GM12872 (cell line): Measurements from ENCODE around the gene RHOT2.

Experiments
- TF ChIP-seq, protein P1 (sequence below): IDR thresholded peaks from 3 replicates; pipeline ENCODE4 v1.5.1; 2011; ENCODE audit warnings: low read depth, mild to moderate bottlenecking, low read length, moderate library complexity; ENCODE audit not compliant: insufficient read depth

Gene RHOT2

DNA sequence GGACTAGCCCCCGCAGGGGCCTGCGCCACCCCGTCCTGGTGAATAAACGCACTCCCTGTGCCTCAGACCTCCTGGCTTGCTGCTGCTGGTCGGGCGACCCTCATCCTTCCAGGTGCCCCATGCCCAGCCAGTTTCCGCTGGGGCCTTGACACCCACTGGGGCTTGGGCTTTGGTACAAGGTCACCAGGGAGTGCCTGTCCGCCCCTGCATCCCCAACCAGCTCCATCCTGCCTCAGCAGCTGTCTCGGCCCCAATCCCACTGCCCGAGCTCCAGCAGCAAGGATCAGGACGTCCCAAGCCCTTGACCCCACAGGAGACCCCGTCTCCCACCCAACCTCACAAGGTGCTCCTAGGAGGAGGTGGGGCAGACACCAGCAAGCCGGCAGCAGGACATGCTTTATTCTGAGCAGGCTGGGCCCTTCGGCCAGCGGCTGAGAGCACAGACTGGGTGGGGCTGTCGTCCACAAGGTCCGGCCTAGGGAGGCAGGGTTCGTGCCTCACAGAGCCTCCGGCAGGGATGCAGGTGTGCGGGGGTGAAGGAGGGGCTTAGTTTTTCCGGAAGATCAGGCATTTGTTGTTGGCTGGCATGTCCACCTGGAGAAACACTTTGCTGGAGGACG is 33.8 kb upstream of the RHOT2 start:
- TF ChIP-seq, protein P1, sequence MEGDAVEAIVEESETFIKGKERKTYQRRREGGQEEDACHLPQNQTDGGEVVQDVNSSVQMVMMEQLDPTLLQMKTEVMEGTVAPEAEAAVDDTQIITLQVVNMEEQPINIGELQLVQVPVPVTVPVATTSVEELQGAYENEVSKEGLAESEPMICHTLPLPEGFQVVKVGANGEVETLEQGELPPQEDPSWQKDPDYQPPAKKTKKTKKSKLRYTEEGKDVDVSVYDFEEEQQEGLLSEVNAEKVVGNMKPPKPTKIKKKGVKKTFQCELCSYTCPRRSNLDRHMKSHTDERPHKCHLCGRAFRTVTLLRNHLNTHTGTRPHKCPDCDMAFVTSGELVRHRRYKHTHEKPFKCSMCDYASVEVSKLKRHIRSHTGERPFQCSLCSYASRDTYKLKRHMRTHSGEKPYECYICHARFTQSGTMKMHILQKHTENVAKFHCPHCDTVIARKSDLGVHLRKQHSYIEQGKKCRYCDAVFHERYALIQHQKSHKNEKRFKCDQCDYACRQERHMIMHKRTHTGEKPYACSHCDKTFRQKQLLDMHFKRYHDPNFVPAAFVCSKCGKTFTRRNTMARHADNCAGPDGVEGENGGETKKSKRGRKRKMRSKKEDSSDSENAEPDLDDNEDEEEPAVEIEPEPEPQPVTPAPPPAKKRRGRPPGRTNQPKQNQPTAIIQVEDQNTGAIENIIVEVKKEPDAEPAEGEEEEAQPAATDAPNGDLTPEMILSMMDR, result no peak

DNA sequence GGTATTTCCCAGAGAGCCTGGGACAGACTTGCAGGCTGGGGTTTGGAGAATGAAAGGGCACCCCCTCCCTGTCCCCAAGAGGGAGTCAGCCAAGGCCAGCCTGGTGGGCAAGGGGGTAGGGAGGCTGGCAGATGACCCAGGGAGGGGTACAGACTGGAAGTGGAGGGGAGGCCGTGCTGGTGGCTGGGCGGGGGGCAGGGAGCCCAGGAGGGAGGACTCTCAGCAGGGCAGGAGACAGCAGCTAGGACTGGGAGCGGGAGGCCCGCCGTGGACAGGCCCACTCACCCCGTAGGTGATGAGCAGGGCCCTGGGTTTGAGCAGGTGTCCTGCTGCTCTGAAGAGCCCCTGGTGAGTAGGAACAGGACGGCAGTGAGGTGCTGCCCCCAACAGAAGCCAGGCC is 32.9 kb upstream of the RHOT2 start:
- TF ChIP-seq, protein P1, result no peak

DNA sequence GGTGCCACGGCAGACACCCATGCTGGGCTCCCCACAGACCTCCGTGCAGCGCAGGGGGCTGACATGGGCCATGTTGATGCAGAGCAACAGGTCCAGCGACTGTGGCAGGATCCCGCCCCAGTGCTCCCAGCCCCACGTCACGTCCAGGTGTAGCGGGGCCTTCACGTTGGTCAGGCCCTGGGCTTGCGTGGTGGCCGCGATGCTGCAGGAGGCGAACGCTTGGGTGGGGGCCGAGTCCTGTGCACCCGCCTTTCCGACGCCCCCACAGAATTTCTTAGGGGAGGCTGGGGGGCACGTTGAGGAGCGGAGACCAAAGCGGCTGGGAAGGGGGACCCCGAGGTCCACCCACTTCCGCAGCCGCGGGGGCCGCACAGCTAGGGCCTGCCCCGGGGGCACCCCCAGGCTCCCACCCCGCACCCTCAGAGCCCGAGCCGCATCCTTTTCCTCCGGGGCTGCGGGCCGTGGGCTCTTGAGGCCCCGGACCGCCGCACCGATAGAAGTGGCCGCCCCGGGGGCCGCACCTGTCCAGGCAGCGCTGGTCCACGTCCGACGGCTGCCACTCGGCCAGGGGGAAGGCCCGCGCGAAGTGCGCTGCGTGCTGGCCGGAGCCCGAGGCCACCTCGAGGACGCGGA is 32.2 kb upstream of the RHOT2 start:
- TF ChIP-seq, protein P1, result no peak

DNA sequence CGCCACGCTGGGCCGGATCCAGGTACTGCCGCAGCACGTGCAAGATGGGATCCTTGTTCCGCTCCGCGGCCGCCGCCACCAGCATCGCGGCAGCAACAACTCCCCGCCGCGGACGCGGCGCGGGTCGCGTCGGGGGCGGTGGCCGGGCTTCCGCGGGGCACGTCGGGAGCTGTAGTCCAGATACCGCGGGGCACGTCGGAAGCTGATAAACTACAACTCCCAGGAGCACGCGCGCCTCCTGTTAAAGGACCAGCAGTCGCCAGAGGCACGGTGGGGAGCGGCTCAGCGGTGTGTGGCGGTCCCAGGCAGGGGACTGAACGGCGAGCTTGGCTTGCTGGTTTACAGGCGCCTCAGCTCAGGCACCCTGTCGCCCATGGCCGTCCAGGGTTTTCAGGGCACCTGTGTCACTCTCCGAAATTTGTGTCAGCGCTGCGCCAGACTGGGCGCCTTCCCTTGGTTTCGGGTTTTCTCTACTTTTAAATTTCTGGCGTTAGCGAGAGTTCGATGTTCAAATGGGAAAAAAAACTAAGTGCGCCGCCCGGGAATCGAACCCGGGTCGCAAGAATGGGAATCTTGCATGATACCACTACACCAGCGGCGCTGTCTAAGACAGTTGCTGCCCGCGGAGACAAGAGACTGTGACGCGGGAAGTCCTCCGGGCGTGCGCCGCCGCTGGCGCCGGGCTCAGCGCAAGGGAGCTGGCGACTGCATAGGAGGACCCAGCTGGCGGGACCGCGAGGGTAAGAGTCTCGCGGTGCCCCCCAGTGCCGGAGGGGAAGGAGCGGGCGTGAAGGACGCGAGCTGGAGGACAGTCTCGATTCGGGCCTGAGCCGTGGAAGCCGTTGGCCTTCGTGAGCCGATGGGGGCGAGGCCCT is 31.5 kb upstream of the RHOT2 start, which contains the start of gene METTL26:
Gene METTL26, minus strand, starts transcription at position 100 of the 875 bp plus-strand sequence. Its CDS starts 15 bp downstream, at position 85.
- TF ChIP-seq, protein P1, result 0 out of 3 replicates have a peak, but pooled peaks have one; percentile 10

DNA sequence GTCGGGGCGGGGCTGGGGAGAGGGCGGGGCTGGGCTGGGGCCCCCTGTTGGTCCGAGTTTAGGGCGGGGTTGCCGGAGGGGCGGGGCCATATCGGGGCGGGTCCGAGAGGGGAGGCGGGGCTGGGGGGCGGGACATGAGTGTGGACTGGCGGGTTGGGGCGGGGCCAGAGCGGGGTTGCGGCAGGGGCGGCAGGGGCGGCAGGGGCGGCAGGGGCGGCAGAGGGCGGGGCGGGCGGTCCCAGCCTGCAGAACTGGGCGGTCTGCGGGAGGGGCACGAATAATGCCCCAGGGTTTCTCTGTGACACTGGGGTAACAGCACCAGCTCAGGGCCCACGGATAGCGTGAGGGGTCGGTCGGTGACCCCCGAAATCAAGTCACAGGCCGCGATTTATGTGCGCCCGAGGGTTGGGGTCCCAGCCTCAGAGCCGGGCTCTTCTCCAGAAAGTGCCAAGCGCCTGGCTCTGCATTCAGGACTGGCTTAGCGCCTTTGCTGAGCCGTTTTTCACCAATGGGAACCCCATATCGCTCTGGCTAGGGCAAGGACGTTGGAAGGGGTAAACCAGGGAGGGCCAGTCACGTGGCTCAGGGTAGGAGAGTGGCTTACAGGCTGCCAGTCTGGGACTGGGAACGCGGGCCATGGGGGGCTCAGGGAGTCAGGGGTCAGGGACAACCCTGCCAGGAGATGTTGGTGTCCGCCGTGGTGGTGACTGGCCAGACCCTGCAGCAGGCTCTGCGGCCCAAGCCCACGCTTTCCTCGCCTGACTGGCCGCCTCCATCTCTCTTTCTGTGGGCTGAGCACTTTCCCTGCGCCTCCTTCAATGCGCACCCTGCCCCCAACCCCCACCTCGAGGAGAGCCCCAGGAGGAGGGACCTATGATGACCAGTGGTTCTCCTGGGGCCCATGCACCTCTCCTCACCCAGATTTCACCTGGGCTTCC is 30.6 kb upstream of the RHOT2 start:
- TF ChIP-seq, protein P1, result no peak

DNA sequence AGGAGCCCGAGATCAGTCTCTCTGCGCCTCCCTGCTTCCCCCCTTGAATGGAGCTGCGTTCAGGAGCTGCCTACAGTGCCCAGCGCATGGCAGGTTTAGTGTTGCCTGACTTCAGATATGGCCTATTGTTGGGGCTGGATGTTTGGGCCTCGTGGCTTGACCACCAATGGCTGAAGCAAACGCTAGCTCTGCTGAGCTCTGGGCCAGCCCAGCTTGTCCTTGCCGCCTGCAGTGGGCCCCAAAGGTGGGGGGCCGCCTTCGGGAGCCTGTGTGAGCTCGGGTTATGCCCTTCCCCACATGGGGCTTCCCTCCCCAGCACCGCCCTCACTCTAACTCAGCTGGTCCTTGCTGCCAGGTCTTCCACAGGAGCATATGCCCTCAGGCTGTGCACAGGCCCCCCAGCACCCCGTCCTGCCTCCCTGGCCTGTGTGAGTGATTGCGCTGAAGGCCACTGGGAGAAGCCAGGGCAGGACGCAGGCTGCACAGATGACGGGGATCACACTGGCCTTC is 29.8 kb upstream of the RHOT2 start:
- TF ChIP-seq, protein P1, result no peak
